ENCODE data around the gene SPPL2B.

The SPPL2B gene

GRCh38 chr19:2323707-2324106 is 4.8 kb upstream of the SPPL2B start:
- no peak for DNase-seq (ENCODE audit: low read depth in 2 of 2)

GRCh38 chr19:2324220-2324948 is 4.1 kb upstream of the SPPL2B start:
- DNase-seq (ENCODE audit: low read depth in 2 of 2): no peak

- DNase-seq (ENCODE audit: low read depth in 2 of 2): no peak
These were observed 3.0 kb upstream of the SPPL2B start for GRCh38 chr19:2325281-2326046.

- DNase-seq (ENCODE audit: low read depth in 2 of 2): no peak
These were observed 1.7 kb upstream of the SPPL2B start for GRCh38 chr19:2326699-2327360.

- DNase-seq (ENCODE audit: low read depth in 2 of 2): peak; percentile 42 to 57
These were observed 597 bp upstream of the SPPL2B start for GRCh38 chr19:2327773-2328400.

GRCh38 chr19:2329149-2329478 is 630 bp downstream of the SPPL2B start:
- DNase-seq (ENCODE audit: low read depth in 2 of 2): no peak

- no peak for DNase-seq (ENCODE audit: low read depth in 2 of 2)
These were observed 1.0 kb downstream of the SPPL2B start for GRCh38 chr19:2329501-2329916.

GRCh38 chr19:2330255-2330631 is 1.8 kb downstream of the SPPL2B start:
- DNase-seq (ENCODE audit: low read depth in 2 of 2): no peak

- DNase-seq (ENCODE audit: low read depth in 2 of 2): no peak
These were observed 2.3 kb downstream of the SPPL2B start for GRCh38 chr19:2330632-2331284.

- no peak for DNase-seq (ENCODE audit: low read depth in 2 of 2)
These were observed 3.2 kb downstream of the SPPL2B start for GRCh38 chr19:2331601-2332246.

GRCh38 chr19:2332341-2333026 is 4.0 kb downstream of the SPPL2B start:
- no peak for DNase-seq (ENCODE audit: low read depth in 2 of 2)

GRCh38 chr19:2333027-2333806 is 4.7 kb downstream of the SPPL2B start:
- DNase-seq (ENCODE audit: low read depth in 2 of 2): no peak

- DNase-seq (ENCODE audit: low read depth in 2 of 2): no peak
These were observed 5.3 kb downstream of the SPPL2B start for GRCh38 chr19:2333807-2334211.

GRCh38 chr19:2334426-2334825 is 5.9 kb downstream of the SPPL2B start:
- no peak for DNase-seq (ENCODE audit: low read depth in 2 of 2)

GRCh38 chr19:2334986-2335846 is 6.7 kb downstream of the SPPL2B start:
- no peak for DNase-seq (ENCODE audit: low read depth in 2 of 2)

GRCh38 chr19:2335848-2336247 is 7.4 kb downstream of the SPPL2B start:
- no peak for DNase-seq (ENCODE audit: low read depth in 2 of 2)

- no peak for DNase-seq (ENCODE audit: low read depth in 2 of 2)
These were observed 8.2 kb downstream of the SPPL2B start for GRCh38 chr19:2336528-2337328.

- DNase-seq (ENCODE audit: low read depth in 2 of 2): no peak
These were observed 8.8 kb downstream of the SPPL2B start for GRCh38 chr19:2337329-2337707.
